BE2C (cell line): ENCODE results near the gene SQSTM1.

Experiments
- DNase-seq: peaks from one replicate; pipeline ENCODE4 v3.0.0-alpha.2; 2020
- H3K27me3 ChIP-seq: fragments of 250-450 bp; sonication (Bioruptor Pico); 2 replicates; pipeline ENCODE4 v1.5.1; 2020; ENCODE audit warnings: mild to moderate bottlenecking
- H3K36me3 ChIP-seq: fragments of 250-450 bp; sonication (Bioruptor Pico); 2 replicates; pipeline ENCODE4 v1.5.1; 2020; ENCODE audit warnings: mild to moderate bottlenecking
- H3K4me1 ChIP-seq: fragments of 250-450 bp; sonication (Bioruptor Pico); 2 replicates; pipeline ENCODE4 v1.5.1; 2020
- H3K4me3 ChIP-seq: 2 replicates; pipeline ENCODE4 v1.5.1; 2011; ENCODE audit warnings: low read depth, low read length
- H3K9me3 ChIP-seq: fragments of 250-450 bp; sonication (Bioruptor Pico); 2 replicates; pipeline ENCODE4 v1.5.1; 2020
- TF ChIP-seq, protein P1 (sequence below): IDR thresholded peaks from 2 replicates; pipeline ENCODE4 v1.5.1; 2012; ENCODE audit warnings: mild to moderate bottlenecking, low read depth, low read length

Gene SQSTM1

DNA sequence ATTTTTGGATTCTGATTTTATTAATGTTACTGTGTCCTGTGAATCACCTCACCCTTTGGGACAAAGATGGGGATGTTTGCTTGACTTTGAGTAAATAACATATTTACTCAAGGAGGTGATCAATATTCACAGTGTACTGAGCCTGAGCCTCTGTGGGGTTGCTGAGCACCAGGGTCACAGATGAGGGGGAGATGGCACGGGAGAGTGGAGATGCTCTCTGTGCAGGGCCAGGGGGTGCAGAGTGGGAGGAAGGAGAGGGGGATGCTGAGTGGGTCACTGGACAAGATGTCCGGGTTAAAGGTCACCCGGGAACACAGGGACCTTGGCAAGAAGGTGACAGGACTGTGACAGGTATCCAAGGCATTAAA, 4.0 kb downstream of the SQSTM1 start:
- Histone ChIP-seq H3K9me3 (no peaks in the 10 kb centered on the region), H3K36me3 (peaks cover 62% of the 10 kb centered on the region), H3K27me3 (no peaks in the 10 kb centered on the region), H3K4me3 (no peak overlapping the region), H3K4me1 (peaks cover 10% of the 10 kb centered on the region)
- no peak for DNase-seq
- TF ChIP-seq, protein P1, sequence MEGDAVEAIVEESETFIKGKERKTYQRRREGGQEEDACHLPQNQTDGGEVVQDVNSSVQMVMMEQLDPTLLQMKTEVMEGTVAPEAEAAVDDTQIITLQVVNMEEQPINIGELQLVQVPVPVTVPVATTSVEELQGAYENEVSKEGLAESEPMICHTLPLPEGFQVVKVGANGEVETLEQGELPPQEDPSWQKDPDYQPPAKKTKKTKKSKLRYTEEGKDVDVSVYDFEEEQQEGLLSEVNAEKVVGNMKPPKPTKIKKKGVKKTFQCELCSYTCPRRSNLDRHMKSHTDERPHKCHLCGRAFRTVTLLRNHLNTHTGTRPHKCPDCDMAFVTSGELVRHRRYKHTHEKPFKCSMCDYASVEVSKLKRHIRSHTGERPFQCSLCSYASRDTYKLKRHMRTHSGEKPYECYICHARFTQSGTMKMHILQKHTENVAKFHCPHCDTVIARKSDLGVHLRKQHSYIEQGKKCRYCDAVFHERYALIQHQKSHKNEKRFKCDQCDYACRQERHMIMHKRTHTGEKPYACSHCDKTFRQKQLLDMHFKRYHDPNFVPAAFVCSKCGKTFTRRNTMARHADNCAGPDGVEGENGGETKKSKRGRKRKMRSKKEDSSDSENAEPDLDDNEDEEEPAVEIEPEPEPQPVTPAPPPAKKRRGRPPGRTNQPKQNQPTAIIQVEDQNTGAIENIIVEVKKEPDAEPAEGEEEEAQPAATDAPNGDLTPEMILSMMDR: no peak

DNA sequence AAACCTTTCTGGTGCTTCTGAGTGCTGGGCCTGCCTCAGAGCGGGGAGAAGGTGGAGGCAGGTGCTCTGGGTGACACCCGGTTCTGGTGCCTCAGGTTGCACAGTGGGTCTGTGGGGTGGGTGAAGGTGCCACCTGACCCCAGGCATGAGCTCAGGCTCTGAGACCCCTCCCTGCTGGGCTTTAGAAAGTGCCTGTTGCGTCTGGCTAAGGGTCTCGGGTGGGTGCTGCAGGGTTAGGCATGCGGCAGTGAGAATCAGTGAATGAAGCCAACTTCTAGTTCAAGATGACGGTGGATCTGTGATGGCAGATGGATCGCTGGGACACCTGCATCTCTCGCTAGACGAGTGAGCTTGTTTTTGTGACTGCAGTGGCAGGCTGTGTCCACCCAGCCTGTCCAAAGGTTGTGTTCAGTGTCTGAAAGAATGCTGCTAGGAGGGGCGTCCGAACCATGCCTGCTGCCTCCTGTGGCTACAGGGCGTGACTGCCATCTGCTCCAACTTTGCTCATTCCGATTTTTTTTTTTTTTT, 5.0 kb downstream of the SQSTM1 start:
- H3K4me1 ChIP-seq: peaks cover 3% of the 10 kb centered on the region; the same call in 1 of the 2 replicates
- DNase-seq: no peak
- H3K9me3 ChIP-seq: no peaks in the 10 kb centered on the region
- no peak overlapping the region for H3K4me3 ChIP-seq
- peaks cover 71% of the 10 kb centered on the region for H3K36me3 ChIP-seq
- H3K27me3 ChIP-seq: no peaks in the 10 kb centered on the region
- TF ChIP-seq, protein P1: no peak

DNA sequence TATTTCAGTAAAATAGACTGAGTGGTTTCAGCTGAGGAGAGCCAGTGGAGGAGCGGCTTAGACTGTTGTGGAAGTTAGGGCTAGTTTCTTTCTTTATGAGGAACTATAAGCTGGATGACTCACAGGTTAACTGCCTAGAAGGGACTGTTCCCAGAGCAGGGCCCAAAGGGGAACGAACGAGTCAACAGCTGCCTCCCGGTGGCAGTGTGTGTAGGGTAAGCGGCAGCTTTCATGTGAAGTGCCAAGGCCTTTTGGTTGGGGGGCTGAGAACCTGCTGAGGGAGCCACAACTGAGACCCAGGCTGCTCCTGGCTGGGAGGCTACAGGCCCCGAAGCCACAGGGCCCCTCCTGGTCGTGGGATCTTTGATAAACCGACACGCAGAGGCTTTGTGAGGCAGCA, 7.0 kb downstream of the SQSTM1 start:
- no peak overlapping the region for H3K4me3 ChIP-seq
- no peaks in the 10 kb centered on the region for H3K4me1 ChIP-seq
- no peaks in the 10 kb centered on the region for H3K27me3 ChIP-seq
- H3K36me3 ChIP-seq: peaks cover 86% of the 10 kb centered on the region
- TF ChIP-seq, protein P1: no peak
- no peaks in the 10 kb centered on the region for H3K9me3 ChIP-seq
- DNase-seq: no peak

DNA sequence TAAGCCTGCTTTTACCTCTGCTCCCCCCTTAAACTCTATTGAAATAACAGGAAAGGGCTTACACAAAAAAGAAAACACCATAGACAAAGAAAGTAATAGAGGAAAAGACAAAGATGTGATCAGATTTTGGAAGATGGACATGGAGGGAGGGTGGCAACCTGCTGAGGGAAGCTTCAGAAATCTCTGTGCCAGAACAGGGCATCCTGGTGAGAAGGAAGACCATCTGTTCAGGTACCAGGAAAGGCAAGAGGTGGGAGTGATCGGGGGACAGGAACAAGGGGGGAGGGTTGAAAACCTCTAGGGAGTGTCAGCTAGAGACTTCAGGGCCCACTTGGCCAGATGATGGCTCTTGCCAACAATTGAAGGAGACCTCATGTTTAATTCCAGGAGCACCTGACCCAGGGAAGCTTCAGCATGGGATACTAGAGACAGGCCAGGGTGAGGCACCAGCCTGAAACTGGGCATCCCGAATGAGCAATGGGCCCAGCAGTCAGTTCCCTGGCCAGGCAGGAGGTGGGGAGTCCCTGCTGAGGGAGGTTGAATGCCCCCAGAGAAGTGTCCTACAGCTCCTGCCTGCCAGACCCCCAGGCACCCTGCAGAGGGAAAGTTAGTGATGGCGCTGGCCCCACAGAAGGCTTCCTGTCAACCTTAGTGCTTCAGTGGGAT, 8.2 kb downstream of the SQSTM1 start:
- Histone ChIP-seq H3K9me3 (no peaks in the 10 kb centered on the region), H3K27me3 (no peaks in the 10 kb centered on the region), H3K4me3 (no peak overlapping the region), H3K36me3 (peaks cover 89% of the 10 kb centered on the region), H3K4me1 (no peaks in the 10 kb centered on the region)
- TF ChIP-seq, protein P1: no peak
- no peak for DNase-seq

DNA sequence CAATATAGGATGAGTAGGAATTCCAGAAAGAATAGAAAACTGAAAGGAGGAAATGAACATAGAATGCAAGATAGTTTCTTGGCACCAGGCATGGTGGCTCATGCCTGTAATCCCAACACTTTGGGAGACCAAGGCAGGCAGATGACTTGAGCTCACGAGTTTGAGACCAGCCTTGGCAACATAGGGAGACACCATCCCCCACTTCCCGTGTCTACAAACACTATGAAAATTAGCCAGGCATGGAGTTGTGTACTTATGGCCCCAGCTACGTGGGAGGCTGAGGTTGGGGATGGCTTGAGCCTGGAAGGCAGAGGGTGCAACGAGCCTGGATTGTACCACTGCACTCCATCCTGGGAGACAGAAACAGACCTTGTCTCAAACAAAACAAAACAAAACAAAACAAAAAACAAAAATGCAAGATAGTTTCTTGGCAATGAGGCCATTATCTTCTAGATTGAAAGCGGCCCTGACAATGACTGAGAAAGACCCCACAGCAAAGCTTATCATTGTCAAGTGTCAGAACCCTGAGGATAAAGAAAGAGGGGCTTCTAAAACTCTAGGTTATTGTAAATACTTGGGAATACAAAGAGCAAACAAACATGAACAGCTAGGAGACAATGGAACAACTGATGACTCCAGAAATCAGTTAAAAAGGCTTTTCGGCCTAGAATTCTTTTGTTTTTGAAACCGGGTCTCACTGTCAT, 9.2 kb downstream of the SQSTM1 start:
- H3K4me3 ChIP-seq: no peak overlapping the region
- no peaks in the 10 kb centered on the region for H3K4me1 ChIP-seq
- H3K36me3 ChIP-seq: peaks cover 79% of the 10 kb centered on the region
- no peak for DNase-seq
- TF ChIP-seq, protein P1: no peak
- H3K27me3 ChIP-seq: no peaks in the 10 kb centered on the region
- H3K9me3 ChIP-seq: no peaks in the 10 kb centered on the region
